ENCODE measurements around the gene IGSF22. TPM values are rescaled to one million over a fixed set of nuclear protein-coding genes. Genes with fewer than 3 reads are reported as not detected.
A peak's percentile ranks its signal among the peaks of the same experiment; 100 is the strongest.

Gene IGSF22
- polyA plus RNA-seq (ENCODE audit: insufficient read length in 4 of 4) = 1 to 10 TPM in 3 of 4 donors, under 1 TPM in 1; 0.87 to 2.6 (median 1.6) TPM

DNA sequence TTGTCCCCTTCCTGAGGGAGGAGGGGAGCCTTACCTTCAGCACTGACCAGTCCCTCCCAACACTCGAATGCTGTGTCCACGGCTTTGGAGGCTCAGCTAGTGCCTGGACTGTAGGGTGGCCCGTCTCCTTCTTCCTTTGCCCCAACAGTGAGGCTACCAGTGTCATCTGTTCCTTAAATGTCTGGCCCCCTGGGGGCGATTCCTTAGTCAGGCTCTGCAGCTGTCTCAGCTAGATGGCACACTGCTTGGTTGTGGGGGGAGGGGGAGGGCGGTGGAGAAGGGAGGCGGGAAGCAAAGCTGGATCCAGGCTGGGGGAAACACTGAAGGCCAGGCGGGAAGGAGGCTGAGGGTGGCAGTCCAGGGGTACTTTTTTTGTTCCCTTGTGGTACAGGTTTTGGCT is at the start of gene IGSF22:
Gene IGSF22 (minus strand): TSS at position 149 of the 400 bp plus-strand sequence. CDS start 1,952 bp downstream, outside the sequence.
- DNase-seq (ENCODE audit: low read depth in 4 of 4, low spot score in 3 of 4) = no peak

DNA sequence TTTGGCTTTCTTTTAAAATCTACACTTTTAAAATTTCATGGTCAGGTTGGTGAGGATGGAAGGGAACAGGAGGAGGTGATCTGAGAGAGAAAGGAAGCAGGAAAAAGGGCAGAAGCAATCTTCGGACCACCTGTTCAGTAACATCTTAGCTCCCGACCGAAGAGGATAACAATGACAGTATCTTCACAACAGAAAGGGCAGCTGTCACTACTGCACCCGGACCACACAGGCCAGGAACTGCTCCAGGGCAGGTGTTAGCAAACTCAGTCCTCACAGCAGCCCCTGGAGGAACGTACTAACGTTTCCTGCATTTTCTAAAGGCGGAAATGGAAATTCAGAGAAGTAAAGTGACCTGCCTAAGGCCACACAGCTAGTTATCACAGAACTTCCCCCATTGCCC is 48.8 kb upstream of the IGSF22 start:
- no peak for DNase-seq (ENCODE audit: low read depth in 4 of 4, low spot score in 3 of 4)

DNA sequence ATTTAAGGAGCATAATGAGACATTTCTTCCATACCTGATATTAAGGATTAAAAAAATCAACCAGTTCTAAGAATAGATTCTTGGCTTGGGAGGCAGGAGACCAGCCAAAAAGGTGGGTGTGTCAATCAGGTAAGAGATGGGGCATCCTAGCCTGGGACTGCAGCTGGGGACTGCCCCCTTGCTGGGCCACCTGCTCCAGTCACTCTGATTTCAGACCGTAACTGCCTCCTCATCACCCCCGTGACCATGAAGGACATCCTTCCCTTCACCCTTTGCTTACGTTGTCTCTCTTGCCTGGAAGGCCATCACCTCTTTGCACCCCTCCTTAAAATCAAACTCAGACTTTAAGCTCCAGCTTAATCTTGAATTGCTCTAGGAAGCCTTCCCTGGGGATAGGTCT is 47.7 kb upstream of the IGSF22 start:
- DNase-seq (ENCODE audit: low read depth in 4 of 4, low spot score in 3 of 4) = no peak

DNA sequence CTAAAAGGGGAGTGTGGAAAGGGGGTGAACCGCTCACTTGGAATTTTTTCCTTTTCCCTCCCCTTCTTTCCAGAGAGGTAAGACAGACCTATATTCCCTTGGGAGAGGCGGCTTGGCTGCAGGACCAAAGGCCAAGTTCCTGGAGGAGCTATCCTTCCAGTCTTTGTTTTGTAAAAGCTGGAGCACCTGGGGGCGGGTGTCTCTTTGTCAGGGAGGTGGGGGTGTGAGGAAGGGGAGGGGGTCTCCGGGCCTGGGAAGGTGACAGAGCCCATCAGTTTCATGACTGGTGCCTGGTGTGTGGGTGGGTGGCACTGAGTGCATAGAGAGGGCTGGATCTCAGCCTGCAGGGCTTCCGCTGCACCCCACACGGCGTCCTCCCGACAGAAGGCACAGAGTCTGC is 47.1 kb upstream of the IGSF22 start:
- no peak for DNase-seq (ENCODE audit: low read depth in 4 of 4, low spot score in 3 of 4)

DNA sequence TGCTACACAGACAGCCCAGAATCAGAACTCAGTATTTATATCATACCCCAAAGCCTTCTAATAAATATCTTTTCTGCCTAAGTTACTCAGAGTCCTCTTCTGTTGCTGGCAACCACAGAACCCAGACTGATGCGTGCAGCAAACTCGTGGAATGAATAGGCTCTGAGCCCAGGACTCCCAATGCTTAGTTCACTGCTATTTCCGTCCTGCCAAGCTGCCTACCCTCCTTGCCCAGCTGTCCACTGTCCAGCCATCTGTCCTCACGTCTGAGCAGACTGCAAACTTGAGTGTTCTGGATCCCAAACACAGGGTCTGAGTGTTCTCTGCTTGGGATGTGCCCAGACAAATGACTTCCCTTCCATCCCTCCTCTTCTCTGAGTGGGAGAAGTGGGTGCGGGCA is 46.2 kb upstream of the IGSF22 start:
- no peak for DNase-seq (ENCODE audit: low read depth in 4 of 4, low spot score in 3 of 4)

DNA sequence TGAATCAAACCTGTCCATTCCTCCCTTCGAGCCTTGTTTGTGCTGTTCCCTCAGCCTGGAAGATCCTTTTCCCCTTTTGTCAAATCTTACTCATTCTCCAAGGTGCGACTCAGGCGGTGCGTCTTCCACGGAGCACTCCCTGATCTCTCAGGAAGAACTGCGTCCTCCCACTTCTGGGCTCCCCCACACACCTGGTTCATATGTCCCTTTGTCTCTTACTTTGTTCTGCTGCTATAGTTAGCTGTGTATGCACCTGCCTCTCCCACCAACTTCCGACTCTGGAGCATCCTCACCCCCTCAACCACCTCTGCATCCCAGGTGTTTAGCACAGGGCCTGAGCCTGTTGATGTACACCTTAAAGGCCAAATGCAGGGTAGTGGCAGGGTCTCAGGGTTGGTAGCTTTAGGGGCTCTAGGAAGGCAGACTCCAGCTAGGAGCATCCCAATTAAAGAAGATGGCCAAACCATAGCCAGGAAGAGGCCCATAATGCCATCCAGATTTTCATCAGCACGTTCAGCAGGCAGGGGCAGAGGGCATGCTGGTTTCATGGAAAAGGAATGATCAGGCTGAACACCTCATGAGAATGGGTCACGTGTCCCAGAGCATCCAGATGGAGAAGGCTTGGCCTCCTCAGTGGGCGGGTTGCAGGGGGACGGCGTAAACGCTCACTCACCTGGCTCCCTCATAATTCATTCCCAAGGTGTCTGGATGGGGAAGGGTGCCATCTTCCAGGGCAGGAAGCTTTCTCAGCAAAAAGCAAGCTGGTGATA is 45.5 kb upstream of the IGSF22 start:
- no peak for DNase-seq (ENCODE audit: low read depth in 4 of 4, low spot score in 3 of 4)

DNA sequence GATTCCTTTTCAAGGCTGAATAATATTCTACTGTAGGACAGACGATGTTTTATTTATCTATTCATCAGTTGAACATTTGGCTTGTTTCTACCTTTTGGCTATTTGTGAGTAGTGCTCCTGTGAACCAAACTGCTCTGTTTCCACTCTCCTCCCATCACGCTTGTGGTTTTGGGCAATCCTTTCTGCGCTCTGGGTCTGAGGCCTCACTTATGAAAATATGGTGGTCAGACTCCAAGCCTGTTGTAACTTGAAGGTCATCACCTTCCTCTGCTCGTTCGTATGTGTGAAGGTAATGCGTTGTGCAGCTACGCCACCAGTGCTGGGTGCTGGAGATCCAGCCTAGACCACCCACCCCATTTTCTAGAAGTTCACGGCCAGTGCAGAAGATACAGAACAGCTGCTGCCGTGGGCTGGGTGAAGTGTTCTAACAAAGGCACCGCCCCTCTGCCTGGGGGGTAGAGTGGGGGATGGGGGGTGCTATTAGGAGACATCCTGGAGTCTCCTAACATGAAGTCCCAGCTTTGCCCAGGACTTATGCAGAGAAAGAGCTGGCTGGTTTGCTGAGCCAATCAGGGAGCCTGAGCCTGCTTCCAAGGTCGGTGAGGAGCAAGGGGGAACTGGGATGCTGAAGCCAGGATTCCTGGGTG is 44.6 kb upstream of the IGSF22 start:
- no peak for DNase-seq (ENCODE audit: low read depth in 4 of 4, low spot score in 3 of 4)

DNA sequence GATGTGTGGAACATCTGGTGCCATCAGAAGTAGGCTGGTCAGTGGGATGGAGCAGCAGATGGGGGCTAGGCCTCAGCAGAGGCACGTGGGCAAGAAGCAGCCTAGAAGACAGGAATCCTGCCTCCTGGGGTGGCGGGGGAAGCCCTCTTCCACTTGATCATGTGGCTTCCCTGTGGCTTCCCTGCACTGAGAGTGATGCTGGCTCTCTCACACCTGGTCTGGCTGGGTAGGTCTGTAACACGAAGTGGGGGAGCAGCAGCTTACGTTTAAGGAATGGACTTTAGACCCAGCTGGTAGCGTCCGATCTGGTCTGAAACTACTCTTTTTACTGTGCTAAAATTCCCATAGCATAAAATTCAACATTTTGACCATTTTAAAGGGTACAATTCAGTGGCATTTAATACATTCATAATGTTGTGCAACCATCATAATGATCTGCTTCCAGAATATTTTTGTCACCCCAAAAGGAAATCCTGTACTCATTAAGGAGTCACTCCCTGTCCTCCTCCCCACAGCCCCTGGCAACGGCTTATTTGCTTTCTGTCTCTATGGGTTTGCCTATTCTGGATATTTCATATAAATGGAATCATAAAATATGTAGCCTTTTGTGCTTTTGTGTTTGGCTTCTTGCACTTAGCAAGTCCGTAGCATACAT is 43.9 kb upstream of the IGSF22 start:
- no peak for DNase-seq (ENCODE audit: low read depth in 4 of 4, low spot score in 3 of 4)

DNA sequence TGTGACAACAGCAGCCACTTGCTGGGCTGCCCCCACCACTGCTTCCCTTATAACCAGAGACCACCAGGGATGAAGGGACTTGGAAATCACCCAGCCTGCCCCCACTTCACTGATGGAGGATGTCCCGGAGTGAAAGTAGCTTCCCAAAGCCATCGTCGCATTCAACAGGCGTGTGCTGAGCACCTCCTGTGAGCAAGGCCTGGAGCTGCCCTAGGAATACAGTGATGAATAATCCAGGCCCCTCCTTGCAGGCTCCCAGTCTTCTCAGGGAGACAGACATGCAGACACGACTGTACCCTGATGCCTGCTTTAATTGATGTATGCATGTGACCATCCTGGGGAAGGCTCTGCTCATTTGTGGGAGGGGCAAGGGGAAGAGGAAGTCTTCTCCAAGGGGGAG is 43.0 kb upstream of the IGSF22 start:
- no peak for DNase-seq (ENCODE audit: low read depth in 4 of 4, low spot score in 3 of 4)

DNA sequence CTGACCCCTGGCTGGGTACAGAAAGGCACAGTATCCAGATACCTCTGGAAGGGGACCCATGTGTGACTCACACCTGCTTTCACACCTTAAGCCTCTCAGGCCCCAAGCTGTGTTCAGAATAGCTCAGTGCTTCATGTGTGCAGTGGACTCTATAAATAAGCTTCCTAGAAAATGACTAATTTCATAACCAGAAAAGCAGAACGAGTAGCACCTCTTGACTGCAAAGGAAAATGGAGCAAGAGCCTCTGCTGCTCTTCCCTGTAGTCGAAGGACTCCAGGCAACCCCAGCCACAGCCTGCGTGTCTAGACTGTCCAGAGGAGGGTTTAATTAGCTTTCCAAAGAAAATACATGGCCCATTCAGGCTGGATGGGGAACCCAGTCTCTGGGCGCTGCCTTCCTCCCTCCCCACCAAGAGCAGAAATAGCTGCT is 42.5 kb upstream of the IGSF22 start:
- DNase-seq (ENCODE audit: low read depth in 4 of 4, low spot score in 3 of 4) = no peak

DNA sequence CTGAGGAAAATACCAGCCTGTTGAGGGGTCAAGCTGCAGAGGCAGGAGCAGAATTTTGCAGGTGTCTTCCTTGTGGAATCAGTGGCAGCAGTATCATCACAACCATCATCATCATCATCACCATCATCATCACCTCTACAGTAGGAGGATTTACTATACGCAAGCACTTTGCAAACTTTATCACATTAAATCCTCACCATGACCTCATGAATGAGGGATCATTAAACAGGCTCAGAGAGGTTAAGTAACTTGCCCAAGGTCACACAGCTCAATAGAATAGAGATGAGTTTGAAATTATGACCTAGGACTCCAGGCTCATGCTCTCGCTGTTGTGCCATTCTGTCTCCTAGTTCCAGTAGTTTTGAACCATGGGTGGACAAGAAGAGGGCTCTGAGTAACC is 40.0 kb upstream of the IGSF22 start:
- DNase-seq (ENCODE audit: low read depth in 4 of 4, low spot score in 3 of 4) = no peak

DNA sequence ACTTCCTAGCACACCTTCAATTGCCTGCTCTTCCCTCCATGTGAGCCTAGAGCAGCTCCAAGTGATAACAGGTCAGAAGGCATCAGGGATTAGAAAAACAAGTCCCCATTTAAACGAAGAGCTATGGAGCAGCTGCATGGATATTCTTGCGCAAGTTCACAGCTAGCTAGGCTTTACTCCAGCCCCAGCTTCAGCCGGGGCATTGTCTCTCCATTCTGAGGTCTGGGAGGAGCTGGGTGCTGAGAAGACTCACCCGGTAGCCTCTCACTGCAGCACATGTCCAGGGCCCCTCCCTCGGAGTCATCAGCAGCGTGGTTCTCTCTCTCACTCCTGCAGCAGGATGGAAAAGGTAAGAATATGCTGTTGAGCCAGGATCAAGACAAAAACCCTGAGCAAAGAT is 39.6 kb upstream of the IGSF22 start:
- DNase-seq (ENCODE audit: low read depth in 4 of 4, low spot score in 3 of 4) = no peak

DNA sequence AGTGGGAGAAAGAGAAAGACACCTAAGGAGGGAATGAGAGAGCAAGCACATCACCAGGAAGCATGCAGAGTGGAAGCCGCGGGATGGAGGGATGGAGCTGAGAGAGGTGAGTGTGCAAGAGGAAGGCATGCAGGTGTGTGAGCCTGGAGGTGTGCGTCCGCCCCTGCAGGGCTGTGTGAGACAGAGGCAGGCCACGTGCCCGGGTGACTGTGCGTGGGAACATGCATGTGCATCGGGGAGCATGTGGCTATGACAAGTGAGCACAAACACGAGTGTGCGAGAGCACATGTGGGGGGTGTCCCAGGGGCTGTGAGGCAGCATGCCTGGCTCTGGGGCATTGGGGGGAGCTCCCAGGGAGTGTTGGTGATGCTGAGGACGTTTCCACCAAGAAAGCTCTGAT is 35.8 kb upstream of the IGSF22 start:
- no peak for DNase-seq (ENCODE audit: low read depth in 4 of 4, low spot score in 3 of 4)

DNA sequence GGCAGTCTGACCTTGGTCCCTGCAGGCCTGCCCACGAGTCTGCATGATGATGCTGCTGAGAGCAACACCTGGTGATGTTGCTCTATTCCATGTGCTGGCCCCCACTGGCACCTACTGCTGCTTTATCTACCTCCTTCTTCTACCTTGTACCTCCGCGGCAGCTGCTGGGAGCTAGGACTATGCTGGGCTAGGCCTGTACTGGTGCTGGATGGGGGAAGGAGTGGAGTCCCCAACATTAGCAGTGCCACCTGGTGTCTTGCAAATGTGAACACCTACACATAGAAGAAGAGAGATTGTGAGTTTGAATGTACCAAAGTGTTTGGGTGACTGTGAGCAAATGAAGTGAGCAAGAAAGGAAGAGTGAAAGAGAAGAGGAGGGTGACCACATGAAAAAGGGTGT is 35.2 kb upstream of the IGSF22 start:
- no peak for DNase-seq (ENCODE audit: low read depth in 4 of 4, low spot score in 3 of 4)

DNA sequence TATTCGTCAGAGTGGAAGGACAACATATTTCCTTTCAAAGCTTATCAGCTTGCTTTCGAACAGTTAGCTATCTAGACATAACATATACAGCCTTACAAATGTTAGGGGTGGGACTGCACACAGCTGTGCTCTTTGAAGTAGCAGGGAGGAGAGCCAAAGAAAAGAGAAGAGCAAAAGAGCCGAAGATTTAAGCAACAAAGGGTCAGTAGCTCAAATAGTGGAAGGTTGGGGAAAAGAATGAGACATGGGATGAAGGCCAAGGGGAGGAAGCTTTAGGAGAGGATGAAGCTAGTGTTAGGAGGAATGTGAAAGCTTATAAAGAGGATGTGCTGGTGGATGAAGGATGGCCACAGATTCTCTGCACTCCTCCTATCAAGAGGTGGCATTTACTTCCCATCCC is 31.8 kb upstream of the IGSF22 start:
- peak in 2 of 4 donors; percentile 4 to 6 for DNase-seq (ENCODE audit: low read depth in 4 of 4, low spot score in 3 of 4)

DNA sequence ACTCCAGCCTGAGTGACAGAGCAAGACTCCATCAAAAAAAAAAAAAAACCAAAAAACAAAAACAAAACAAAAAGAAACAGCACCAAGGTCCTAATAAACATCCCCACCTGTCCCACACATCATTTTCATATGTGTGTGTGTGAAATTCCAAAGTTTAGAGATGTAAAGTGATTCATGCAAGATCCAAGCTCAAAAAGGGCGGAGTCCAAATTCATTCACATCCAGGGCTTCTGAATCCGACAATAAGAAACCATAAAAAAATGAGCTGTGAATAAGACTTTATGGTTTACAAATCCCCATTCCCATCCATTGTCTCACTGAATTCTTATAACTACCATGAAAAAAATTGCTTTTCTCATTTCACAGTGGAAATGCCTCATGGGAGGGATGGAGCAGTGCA is 30.9 kb upstream of the IGSF22 start:
- DNase-seq (ENCODE audit: low read depth in 4 of 4, low spot score in 3 of 4) = no peak

DNA sequence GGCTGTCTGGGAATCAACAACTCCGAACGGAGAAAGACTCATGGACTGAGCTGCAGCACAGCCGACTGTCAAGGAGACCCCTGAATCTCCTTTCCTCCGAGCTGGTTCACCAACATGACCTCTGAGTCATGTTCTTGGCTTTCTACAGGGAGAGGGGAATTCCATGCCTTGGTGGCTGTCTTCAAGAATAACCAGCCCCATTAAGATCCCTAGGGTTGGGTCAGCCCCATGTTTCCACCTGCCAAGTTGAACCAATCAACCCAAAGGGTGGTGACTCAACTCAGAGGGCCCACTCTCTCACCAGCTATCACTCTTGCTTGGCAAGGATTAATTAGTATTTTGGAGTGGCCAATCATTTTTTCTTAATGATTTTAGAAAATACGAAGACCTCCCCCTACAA is 28.3 kb upstream of the IGSF22 start:
- no peak for DNase-seq (ENCODE audit: low read depth in 4 of 4, low spot score in 3 of 4)

DNA sequence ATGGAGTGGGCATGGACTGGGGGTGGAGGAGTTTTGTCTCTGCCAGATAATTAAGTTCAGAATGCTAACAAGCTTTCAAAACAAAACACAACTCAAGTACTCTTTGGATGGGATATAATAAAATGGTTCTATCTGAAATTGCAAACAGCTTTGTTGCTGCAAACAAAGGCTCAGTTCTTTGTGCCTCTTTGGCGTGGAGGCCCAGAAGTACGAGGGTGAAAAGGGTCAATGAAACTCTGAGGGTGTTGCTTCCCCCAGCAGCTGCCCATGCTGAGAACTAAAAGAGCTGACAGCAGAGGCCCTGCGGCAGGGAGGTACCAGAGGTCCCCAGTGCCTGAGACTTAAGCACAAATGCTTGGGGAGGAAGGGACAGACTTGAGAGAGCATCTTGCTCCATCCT is 26.5 kb upstream of the IGSF22 start:
- no peak for DNase-seq (ENCODE audit: low read depth in 4 of 4, low spot score in 3 of 4)

DNA sequence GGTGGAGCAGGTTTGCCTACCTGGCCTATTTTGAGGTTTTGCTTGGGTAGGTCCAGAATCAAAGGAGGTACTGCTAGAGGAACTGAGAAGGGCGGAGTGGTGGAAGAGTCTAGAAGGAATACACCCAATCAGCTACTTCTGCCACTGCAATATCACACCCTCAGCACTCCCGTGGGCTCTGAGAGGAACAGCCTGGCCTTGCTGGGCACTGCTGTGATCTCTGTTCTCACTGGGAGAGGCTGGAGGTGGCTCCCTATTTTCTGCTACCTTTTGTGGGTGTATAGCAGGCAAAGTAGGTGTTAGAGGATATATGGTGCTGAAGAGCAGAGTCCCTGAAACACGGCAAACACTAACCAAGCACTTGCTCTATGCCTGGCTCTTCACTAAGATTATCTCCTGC is 25.0 kb upstream of the IGSF22 start:
- DNase-seq (ENCODE audit: low read depth in 4 of 4, low spot score in 3 of 4) = no peak

DNA sequence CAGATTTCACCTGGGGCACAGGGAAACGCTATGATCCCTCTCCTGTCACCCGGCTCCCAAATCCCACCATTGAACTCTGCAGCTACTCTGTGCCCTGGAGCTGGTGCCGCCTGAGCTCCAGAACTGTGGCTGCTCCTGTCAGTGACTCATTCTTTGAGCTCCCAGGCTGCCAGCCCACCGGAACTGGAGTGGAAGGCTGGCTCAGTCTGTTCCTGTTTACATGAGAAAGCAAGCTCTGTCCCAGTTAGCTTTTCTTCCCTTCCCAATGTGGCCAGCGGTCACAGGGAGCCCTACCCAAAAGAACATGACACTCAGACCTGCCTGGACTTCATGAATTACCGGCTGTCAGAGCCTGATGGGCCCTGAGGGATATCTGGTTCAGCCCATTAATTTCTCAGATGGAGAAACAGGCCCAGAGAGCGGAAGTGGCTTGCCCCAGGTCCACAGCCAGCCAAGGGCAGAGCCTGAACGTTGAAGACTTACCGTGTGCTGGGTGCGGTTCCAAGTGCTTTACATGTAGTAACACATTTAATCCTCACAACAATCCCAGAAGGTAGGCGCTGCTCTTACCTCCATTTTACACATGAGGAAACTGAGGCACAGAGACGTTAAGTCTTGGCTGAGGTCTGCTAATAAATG is 23.8 kb upstream of the IGSF22 start:
- no peak for DNase-seq (ENCODE audit: low read depth in 4 of 4, low spot score in 3 of 4)

DNA sequence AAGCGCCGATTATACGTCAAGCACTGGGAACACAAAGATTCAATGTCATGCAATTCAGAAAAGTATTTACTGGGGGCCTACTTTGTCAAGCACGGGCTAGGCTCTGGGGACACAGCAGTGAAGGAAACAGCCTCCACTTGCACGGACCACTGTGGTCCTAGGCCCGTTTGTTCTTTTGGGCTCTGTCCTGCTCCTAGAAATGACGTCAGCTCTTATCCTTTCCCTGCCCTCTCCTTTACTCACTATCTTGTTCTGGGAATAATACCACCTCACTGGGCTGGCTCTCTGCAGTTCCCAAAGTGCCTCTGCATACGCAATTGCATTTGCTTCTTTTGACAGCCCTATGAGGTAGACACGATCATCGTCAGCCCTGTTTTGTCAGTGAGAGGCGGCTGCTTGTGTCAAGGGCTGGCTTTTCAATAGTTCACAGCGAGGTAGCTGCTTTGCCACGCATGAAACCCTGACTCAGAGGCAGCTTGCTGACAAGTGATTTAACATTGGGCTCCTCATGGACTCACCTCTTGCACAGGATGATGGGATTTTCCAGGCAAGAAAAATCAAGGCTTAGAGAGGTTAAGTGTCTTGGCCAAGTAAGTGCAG is 22.9 kb upstream of the IGSF22 start:
- no peak for DNase-seq (ENCODE audit: low read depth in 4 of 4, low spot score in 3 of 4)

All from left renal pelvis (tissue), 4 donors.